Gastrocnemius medialis (tissue), 4 donors: ENCODE data around the gene NACC1.

Source experiments
- POLR2A ChIP-seq, 2 donors: fragments of 450-650 bp; IDR thresholded peaks; one replicate each; pipeline ENCODE4 v1.6.1; 2017; ENCODE audit warnings: antibody characterized with exemption in 2 of 2, mild to moderate bottlenecking in 2 of 2, moderate library complexity in 2 of 2
- TF ChIP-seq, protein P1 (sequence below), 5 experiments: fragments of 450-650 bp in 3 of 5; fragments of 200-600 bp in 2 of 5; sonication (generic) in 2 of 5; IDR thresholded peaks in 4 of 5; conservative IDR thresholded peaks in 1 of 5; 1 replicate in 4 of 5; 2 replicates in 1 of 5; pipeline ENCODE4 v1.5.1; 2016 to 2019; ENCODE audit warnings: antibody characterized with exemption in 5 of 5, mild to moderate bottlenecking in 3 of 5, moderate library complexity in 3 of 5

DNA sequence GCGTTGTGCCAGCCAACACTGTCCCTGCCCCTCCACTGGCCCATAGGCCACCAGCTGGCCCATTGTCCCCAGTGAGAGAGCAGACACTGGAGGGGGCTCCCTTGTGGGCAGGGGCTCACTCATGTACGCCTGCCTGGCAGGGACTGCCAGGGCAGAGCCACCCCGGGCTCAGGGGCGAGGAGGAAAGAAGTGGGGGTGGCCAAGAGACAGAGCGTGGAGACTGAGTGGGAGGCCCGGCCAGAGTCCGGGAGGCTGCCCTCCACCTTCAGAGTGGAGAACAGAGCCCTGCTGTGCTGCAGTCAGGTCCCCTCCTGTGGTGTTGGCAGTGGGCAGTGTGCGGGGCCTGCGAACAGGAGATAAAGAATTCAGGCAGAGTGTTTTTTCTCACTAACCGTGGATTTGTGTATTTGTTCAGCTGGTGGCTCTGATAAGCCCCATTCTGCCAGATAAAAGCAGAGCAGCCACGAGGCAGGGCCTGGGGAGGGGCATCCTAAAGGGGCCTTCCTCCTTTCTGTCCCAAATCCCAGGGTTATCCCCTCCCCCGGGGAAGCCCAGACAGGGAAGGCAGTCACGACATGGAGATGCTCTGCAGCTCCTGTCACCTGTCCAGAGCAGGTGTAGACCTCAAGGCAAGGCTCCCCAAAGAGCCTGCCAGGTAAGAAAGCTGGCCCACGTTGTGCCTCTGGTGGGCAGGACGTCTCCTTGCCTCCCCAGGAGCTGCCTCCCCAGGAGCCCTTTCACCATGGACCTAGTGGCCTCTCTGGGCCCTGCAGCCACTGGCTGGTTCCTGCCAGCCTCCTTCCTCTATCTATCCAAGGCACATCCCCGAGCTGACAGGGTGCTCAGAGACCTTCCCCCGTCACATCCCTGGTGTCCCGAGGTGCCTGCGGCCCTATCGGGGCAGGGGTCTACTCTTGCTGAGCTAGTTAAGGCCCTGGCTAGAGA, 48.4 kb upstream of the NACC1 start:
- TF ChIP-seq, protein P1, sequence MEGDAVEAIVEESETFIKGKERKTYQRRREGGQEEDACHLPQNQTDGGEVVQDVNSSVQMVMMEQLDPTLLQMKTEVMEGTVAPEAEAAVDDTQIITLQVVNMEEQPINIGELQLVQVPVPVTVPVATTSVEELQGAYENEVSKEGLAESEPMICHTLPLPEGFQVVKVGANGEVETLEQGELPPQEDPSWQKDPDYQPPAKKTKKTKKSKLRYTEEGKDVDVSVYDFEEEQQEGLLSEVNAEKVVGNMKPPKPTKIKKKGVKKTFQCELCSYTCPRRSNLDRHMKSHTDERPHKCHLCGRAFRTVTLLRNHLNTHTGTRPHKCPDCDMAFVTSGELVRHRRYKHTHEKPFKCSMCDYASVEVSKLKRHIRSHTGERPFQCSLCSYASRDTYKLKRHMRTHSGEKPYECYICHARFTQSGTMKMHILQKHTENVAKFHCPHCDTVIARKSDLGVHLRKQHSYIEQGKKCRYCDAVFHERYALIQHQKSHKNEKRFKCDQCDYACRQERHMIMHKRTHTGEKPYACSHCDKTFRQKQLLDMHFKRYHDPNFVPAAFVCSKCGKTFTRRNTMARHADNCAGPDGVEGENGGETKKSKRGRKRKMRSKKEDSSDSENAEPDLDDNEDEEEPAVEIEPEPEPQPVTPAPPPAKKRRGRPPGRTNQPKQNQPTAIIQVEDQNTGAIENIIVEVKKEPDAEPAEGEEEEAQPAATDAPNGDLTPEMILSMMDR (IDR thresholded peaks at IDR 0.05 in 4 of 5, conservative IDR thresholded peaks at IDR 0.05 in 1 of 5), result peak in 1 of 5 experiments; percentile 30
- TF ChIP-seq POLR2A (IDR thresholded peaks at IDR 0.05), result no peak
